ENCODE measurements around the gene KRT17.

GRCh38 chr17:41660221-41660711 lies 35.9 kb upstream of the KRT17 start:
- no peak for TF ChIP-seq CTCF (IDR thresholded peaks at IDR 0.05)
- no peak for TF ChIP-seq POLR2A (IDR thresholded peaks at IDR 0.05)

Data from lower leg skin (tissue), 3 donors.